Measurements from ENCODE around the gene NCOR2. TPM values are rescaled to one million over a fixed set of nuclear protein-coding genes. Genes with fewer than 3 reads are reported as not detected.

The NCOR2 gene
- total RNA-seq, 1 experiment from 2014 or later = 153 TPM

DNA sequence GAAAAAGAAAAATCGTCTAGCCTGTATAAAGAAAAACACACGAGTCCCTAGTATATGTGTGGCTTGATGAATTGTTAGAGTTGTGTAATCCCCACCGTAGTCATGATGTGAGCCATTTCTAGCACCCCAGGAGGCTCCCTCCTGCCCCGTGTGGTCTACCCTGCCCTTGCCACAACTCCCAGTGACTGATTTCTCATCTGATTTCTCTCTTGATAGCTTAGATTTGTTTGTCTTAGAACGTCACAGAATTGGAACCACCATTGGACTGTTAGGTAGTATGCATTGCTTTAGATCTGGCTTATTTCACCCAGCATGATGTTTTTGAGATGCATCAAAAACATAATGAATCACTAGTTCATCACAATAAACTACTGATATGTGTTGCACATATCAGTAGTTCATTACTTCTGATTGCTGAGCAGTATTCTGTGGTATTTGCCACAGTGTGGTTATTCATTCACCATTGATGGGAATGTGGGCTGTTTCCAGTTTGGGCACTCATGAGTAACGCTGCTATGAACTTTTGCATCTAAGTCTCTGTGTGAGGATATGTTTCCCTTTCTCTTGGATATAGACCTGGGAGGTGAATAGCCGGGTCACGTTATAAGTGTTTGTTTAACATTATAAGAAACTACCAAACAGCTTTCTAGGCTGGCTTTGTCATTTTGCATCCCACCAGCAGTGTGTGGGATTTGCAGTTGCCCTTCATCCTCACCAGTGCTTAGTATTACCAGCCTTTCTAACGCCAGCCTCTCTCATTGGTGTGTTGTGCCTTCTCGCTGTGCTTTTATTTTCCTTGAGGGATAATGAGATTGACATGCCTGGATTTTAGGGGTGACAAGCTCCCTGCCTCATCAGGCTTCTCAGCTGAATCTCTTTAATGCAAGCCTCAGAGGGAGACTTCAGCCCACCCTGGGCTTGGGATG is 31.9 kb upstream of the NCOR2 start:
- Histone ChIP-seq H3K4me1 (ENCODE audit: control insufficient read depth in 1 of 2, insufficient read depth in 2 of 2, low read length in 2 of 2) (peaks cover 0 to 3% of the 10 kb centered on the region in 2 experiments; a peak in 1 of 4 replicates), H3K4me3 (replicated peaks in 1 of 2; ENCODE audit: low read depth in 1 of 2, low read length in 2 of 2) (no peak overlapping the region), H3K36me3 (ENCODE audit: control insufficient read depth in 1 of 2, insufficient read depth in 2 of 2, low read length in 2 of 2) (no peaks in the 10 kb centered on the region), H3K9ac (ENCODE audit: low read length) (no peak overlapping the region), H3K9me3 (ENCODE audit: control insufficient read depth in 1 of 2, insufficient read depth in 1 of 2, low read depth in 1 of 2, low read length in 2 of 2) (no peaks in the 10 kb centered on the region), H4K20me1 (ENCODE audit: insufficient read depth) (no peaks in the 10 kb centered on the region), H3K9me2 (ENCODE audit: insufficient read depth) (no peaks in the 10 kb centered on the region), H3K27ac (ENCODE audit: low read depth, low read length) (no peak overlapping the region), H2AFZ (ENCODE audit: low read depth, low read length, poor library complexity, severe bottlenecking) (no peak overlapping the region), H3K4me2 (ENCODE audit: low read length) (no peak overlapping the region), H3K27me3 (ENCODE audit: insufficient read depth, low read length) (no peaks in the 10 kb centered on the region), H3K79me2 (ENCODE audit: insufficient read depth, low read length) (no peaks in the 10 kb centered on the region)
- BruUV-seq (replicated peaks) = no TSS peak
- intact Hi-C loops (cut with micrococcal nuclease) = no loop called here
- POLR2A ChIA-PET = no interaction called here
- RAD21 ChIA-PET (ENCODE audit: low non-redundant PET in 1 of 2, low total read pairs in 2 of 2, uncharacterized antibody in 2 of 2, unreplicated experiment in 2 of 2) = no interaction called here
- CTCF ChIA-PET = no interaction called here
- no peak for DNase-seq (ENCODE audit: low read depth, low spot score)
- ATAC-seq = peak; percentile 54; the same call in 1 of the 2 replicates
- TF ChIP-seq, protein P1, sequence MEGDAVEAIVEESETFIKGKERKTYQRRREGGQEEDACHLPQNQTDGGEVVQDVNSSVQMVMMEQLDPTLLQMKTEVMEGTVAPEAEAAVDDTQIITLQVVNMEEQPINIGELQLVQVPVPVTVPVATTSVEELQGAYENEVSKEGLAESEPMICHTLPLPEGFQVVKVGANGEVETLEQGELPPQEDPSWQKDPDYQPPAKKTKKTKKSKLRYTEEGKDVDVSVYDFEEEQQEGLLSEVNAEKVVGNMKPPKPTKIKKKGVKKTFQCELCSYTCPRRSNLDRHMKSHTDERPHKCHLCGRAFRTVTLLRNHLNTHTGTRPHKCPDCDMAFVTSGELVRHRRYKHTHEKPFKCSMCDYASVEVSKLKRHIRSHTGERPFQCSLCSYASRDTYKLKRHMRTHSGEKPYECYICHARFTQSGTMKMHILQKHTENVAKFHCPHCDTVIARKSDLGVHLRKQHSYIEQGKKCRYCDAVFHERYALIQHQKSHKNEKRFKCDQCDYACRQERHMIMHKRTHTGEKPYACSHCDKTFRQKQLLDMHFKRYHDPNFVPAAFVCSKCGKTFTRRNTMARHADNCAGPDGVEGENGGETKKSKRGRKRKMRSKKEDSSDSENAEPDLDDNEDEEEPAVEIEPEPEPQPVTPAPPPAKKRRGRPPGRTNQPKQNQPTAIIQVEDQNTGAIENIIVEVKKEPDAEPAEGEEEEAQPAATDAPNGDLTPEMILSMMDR (IDR thresholded peaks at IDR 0.05 in 2 of 3, conservative IDR thresholded peaks at IDR 0.05 in 1 of 3; ENCODE audit: borderline replicate concordance in 1 of 3, insufficient read depth in 1 of 3, low read depth in 2 of 3, low read length in 2 of 3) = 0 out of 6 replicates have a peak, but pooled peaks of 1 of the 3 experiments have one; percentile 7
- TF ChIP-seq POLR2A (IDR thresholded peaks at IDR 0.05; ENCODE audit: borderline replicate concordance, extremely low read depth, insufficient read depth, insufficient read length) = no peak

DNA sequence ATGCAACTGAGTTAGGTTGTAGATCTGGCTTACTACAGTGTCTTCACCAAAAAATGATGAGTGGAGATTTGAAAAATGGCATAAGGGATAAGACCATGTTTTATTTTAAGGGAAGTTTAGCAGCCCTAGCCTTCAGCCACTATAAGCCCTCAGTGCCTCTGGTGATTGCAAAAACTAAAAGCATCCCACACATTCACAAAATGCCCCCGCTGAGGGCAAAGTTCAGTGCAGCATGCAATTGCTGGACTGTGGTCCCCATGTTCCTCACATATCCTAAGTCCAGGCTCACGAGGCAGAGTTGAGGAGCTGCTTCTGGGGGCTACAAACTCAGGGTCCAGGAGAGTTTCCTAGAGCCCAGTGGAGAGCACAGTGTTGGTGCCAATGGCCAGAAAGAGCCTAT is 29.6 kb upstream of the NCOR2 start:
- ChIA-PET POLR2A (no interaction called here), CTCF (no interaction called here), RAD21 (ENCODE audit: low non-redundant PET in 1 of 2, low total read pairs in 2 of 2, uncharacterized antibody in 2 of 2, unreplicated experiment in 2 of 2) (no interaction called here)
- Histone ChIP-seq H4K20me1 (ENCODE audit: insufficient read depth) (no peaks in the 10 kb centered on the region), H3K4me3 (replicated peaks in 1 of 2; ENCODE audit: low read depth in 1 of 2, low read length in 2 of 2) (no peak overlapping the region), H3K36me3 (ENCODE audit: control insufficient read depth in 1 of 2, insufficient read depth in 2 of 2, low read length in 2 of 2) (no peaks in the 10 kb centered on the region), H3K9ac (ENCODE audit: low read length) (no peak overlapping the region), H2AFZ (ENCODE audit: low read depth, low read length, poor library complexity, severe bottlenecking) (no peak overlapping the region), H3K4me1 (ENCODE audit: control insufficient read depth in 1 of 2, insufficient read depth in 2 of 2, low read length in 2 of 2) (peaks cover 8 to 12% of the 10 kb centered on the region in 2 experiments), H3K79me2 (ENCODE audit: insufficient read depth, low read length) (no peaks in the 10 kb centered on the region), H3K9me2 (ENCODE audit: insufficient read depth) (no peaks in the 10 kb centered on the region), H3K4me2 (ENCODE audit: low read length) (no peak overlapping the region), H3K9me3 (ENCODE audit: control insufficient read depth in 1 of 2, insufficient read depth in 1 of 2, low read depth in 1 of 2, low read length in 2 of 2) (no peaks in the 10 kb centered on the region), H3K27me3 (ENCODE audit: insufficient read depth, low read length) (no peaks in the 10 kb centered on the region), H3K27ac (ENCODE audit: low read depth, low read length) (no peak overlapping the region)
- intact Hi-C loops (cut with micrococcal nuclease) = no loop called here
- DNase-seq (ENCODE audit: low read depth, low spot score) (no peak), ATAC-seq (no peak)
- no TSS peak for BruUV-seq (replicated peaks)
- TF ChIP-seq EZH2phosphoT487 (IDR thresholded peaks at IDR 0.05; ENCODE audit: borderline replicate concordance) (no peak), SP1 (IDR thresholded peaks at IDR 0.05; ENCODE audit: low read depth) (no peak), SRF (IDR thresholded peaks at IDR 0.05; ENCODE audit: low read depth) (no peak), YY1 (IDR thresholded peaks at IDR 0.05; ENCODE audit: extremely low read depth, insufficient replicate concordance, low read depth, low read length) (no peak), ZFX (IDR thresholded peaks at IDR 0.05) (no peak), RAD21 (IDR thresholded peaks at IDR 0.05; ENCODE audit: low read depth) (no peak), CEBPB (IDR thresholded peaks at IDR 0.05; ENCODE audit: low read depth) (no peak), ELF1 (IDR thresholded peaks at IDR 0.05; ENCODE audit: borderline replicate concordance, low read depth) (no peak), ZNF274 (IDR thresholded peaks at IDR 0.05; ENCODE audit: low read depth, low read length) (no peak), POLR2AphosphoS5 (IDR thresholded peaks at IDR 0.05; ENCODE audit: low read depth, low read length) (no peak), SIN3A (IDR thresholded peaks at IDR 0.05; ENCODE audit: low read depth) (no peak)
- TF ChIP-seq, protein P2, sequence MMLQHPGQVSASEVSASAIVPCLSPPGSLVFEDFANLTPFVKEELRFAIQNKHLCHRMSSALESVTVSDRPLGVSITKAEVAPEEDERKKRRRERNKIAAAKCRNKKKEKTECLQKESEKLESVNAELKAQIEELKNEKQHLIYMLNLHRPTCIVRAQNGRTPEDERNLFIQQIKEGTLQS (IDR thresholded peaks at IDR 0.05) = no peak
- TF ChIP-seq, protein P3, sequence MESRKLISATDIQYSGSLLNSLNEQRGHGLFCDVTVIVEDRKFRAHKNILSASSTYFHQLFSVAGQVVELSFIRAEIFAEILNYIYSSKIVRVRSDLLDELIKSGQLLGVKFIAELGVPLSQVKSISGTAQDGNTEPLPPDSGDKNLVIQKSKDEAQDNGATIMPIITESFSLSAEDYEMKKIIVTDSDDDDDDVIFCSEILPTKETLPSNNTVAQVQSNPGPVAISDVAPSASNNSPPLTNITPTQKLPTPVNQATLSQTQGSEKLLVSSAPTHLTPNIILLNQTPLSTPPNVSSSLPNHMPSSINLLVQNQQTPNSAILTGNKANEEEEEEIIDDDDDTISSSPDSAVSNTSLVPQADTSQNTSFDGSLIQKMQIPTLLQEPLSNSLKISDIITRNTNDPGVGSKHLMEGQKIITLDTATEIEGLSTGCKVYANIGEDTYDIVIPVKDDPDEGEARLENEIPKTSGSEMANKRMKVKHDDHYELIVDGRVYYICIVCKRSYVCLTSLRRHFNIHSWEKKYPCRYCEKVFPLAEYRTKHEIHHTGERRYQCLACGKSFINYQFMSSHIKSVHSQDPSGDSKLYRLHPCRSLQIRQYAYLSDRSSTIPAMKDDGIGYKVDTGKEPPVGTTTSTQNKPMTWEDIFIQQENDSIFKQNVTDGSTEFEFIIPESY (IDR thresholded peaks at IDR 0.05; ENCODE audit: extremely low read depth, insufficient replicate concordance, low read length) = no peak

Data from HCT116 (cell line).